Measurements from ENCODE around the gene NPC2.

Gene NPC2

DNA sequence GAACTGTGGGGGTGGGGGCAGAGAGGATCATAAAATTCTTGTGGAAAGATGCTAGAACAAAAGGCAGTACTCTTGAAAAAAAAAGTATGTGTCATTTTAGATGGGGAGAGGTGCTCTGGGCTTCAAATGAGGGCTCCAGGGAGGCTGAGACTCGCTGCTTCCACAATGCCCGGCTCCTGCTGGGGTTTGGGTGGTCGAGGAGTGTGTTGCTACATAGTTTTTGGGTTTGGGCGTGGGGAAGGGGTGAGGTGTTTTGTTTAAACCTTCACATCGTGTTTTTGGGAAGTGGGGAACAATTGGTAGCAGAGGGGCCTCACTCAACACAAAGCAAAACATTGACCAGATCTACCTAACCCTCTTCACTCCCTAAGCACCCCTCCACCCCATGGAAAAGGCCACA lies 8.6 kb upstream of the NPC2 start:
- DNase-seq, result no peak

DNA sequence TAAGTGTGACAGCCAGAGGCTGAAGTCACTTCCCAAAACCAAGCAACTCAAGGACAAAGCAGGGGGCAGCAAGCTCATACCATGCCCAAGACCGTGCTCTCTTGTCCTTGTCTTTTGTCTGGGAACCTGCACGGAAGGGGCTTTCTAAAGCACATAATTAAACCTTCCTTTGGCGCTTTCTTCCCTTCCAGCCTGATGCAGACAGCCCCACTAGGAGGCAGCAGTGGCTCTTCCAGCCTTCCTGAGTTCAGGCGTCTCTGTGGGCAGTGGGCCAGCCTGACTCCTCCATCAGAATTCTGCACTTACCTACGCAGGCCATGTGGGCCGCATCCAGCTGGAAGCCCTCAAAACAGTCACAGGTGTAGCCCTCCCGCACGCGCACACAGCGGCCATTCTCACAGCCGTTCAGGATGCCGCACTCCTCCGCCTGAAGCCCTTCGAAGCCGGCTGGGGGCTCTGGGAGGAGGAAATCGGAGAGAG lies 8.1 kb upstream of the NPC2 start:
- peak; percentile 35 to 62 for DNase-seq

DNA sequence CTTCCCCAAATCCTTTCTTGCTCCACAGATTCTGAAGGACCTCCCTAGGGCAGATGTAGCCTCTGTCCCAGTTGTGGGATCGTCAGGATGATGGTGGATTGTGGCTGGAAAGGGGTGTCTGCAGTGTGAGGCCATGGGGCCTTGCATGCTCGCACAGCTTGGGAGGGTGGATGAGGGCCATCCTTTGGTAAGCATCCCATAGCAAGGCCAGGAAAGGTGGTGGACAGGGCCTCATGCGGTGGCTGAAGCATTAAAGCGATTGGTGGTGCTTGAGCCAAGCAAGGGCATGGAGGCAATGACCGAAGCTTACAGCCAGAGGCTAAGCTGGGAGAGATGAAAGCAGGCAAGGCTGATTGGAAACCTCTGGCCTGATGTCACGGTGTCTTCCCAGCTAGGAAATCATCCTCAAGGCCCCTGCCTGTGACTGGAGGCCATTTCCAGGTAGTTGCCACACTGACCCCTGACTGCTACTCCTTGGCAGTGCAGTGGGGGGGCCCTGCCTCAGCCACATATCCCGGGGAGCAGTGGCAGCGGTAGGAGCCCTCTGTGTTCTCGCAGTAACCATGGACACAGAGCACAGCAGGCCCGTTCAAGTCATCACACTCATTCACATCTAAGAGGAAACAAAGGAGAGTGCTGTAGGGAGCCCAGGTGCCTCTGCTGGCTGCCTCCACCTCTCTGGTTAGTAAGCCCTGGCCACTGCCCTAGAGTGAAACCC lies 7.5 kb upstream of the NPC2 start:
- DNase-seq, result no peak

DNA sequence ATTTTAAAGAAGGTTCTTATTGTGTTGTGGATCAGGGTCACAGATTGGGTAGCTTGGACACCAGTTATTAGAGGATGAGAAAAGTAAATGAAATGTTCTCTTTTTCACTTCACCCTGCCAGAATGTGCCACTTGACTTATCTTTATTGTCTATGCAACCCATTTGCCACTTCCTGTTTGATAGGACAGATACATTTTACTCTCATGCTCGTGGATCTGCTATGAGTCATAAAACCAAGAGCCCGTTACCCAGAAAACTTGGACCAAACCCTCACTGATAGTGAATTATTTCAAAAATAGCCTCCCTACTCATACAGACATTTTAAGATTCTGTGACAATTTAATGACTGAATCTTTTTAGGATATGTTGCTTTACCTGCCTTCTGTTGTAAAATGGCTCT lies 2.3 kb upstream of the NPC2 start:
- no peak for DNase-seq

DNA sequence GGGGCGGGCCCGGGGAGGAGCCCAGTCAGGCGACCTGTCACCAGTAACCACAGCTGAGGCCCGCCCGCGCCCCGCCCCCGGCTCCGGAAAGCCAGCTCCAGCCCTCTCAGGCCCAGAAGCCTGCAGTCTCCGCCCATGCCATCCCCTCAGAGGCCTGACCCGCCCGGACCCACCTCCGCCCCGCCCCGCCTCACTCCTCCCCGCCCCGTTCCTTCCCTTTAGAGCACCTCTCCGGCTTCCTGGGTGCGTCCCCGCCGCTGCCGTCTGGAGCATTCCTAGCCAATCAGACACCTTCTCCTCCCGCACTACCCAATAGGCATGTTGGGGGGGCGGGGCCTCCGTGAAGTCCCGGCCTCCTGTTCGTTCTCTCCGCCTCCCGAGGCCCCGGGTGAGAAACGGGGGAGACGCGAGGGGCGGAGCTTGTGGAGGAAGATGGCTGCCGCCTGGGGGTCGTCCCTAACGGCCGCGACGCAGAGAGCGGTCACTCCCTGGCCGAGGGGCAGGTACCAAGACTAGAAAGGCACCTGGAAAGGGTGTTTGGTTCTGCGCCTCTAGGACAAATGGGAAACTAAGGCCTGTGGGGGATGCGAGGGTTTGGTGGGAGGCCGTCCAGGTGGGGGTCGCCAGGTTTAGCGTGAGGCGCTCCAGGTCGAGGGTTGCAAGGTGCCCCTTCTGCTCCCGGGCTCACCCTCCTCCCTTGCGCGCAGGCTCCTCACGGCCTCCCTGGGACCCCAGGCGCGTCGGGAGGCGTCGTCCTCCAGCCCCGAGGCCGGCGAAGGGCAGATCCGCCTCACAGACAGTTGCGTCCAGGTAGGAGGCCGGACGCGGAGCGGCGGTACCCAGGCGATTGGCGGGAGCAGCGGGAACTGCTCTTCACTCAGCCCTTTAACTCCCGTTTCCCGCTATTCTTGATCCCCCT lies 497 bp upstream of the NPC2 start, which contains the start of gene ISCA2:
Gene ISCA2, plus strand, starts transcription at position 423 of the 919 bp plus-strand sequence. Its CDS starts 10 bp downstream, at position 433.
- DNase-seq, result peak; percentile 99

DNA sequence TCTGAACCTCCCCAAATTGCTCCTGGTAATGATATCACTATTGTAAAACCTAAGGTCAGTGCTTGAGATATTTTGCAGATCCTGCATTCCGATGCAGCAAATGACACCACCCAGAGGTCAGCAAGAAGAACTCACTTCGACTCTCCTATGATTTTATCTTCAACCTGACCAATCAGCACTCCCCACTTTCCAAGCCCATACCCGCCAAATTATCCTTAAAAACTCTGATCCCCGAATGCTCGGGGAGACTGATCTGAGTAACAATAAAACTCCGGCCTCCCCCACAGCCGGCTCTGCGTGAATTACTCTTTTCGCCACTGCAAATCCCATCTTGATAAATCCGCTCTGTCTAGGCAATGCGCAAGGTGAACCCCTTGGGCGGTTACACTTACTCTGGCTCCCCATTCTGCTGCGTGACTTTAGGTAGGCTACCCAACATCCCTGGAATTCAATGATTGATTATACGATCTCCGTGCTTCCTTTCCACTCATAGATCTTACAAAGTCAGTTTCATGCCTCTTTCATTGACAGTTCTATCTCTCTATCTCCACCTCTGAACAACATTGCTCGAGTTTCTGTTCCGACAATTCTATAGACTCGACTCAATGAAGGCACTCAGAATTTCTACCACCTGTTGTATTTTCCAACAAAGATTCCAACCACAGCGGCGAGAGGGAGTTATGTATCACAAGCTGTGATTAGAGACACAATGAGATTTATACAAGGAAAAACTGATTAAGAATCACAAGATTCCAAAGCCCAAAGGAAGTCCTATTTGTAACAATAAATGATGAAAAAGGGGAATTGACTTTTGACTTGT lies 939 bp downstream of the NPC2 start:
- DNase-seq, result no peak

DNA sequence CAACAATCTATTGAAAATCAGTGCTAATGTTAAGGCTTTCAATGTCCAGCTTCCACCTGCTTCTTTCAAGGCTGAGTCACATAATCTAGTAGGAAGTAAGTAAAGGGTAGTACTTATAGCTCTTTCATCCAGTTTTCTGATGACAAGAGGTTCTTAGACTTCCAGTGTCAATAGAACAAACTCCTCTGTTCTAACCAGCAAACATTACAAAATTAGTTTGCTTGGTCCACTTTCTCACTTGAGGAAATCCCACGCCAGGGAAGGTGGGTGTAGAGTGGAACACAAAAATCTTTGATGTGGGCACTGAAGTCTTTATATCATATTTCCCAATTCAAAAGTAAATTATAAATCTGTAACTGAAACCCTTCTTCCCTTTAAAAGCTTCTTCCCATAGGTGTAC lies 2.6 kb downstream of the NPC2 start:
- no peak for DNase-seq

DNA sequence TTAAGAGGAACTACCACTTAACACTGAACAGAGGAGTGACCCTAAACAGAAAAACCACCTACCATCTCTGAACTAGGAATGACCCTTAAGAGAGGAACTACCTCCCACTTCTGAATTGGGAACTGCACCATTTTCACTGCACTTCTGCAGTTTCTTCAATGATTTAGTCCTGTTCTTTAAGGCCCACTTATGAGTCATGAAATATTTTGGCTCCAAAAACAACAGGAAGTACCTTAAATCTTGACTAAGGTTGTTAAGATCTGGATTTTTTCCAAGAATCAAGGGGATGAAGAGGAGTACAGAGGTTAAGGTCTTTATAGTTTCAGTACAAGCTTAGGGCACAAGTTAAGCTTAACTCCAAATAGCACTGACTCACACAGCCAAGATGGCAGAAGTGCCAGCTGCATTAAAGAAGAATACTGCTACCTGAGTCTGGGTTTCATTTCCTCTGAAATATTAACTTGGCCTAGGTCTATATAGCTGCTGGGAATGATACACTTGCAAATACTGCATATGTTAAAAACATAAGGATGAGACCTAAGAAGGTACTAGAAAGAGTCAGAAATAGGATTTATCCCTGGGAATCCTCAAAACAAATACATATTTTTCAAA lies 4.2 kb downstream of the NPC2 start:
- DNase-seq, result no peak

DNA sequence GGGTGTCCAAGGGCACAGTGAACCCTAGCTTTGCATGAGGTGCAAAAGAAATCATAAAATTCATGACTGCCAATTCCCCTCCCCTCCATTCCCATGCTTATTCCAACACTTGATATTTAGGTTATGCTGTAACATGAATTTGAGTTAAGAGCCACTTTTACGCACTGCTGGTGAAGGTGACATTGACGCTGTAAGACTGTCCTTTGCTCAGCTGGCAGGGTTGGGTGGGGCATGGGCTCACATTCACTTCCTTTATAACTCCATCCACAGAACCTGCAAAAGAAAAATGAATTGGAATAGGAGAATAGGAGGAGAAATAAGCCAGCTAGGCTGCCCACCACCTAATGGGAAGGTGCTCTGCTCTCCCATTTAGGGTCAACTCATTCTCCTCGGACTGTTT lies 6.9 kb downstream of the NPC2 start:
- DNase-seq, result no peak

DNA sequence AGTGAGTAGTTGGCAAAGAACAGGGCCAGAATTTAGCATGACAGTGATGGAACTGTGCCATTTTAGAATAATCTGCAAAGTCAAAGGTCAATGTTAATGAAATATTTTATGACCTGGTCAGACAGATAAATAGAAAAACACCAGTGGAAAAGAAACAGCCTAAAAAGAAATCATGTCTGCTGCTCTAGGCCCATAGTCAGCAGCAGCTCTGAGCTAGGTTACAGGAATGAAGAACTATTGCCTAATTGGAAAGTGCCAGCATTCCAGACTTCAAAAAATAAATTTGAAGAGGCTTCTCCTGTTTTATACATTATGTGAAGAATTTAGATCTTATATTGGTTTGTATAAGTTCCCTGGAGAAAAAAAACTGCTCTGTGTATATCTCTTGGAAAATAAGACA lies 9.8 kb downstream of the NPC2 start:
- DNase-seq, result no peak

DNA sequence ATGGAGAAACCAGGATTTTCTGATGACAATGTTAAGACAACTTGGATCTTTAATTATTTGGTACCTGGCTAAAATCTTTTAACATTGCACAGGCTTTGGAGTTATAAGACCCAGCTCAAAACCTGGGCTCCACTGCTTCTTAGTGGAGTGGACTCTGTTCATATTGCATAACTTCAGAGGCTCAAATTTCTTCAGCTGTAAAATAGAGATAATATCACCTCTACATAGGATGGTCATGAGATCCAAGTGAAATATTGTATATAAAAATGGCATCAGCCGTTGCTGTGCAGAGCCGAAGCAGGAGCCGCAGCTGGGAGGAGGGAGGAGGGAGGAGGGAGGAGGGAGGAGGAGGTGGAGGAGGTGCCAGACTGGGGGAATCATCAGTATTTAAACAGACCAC lies 10.5 kb downstream of the NPC2 start:
- DNase-seq, result no peak

DNA sequence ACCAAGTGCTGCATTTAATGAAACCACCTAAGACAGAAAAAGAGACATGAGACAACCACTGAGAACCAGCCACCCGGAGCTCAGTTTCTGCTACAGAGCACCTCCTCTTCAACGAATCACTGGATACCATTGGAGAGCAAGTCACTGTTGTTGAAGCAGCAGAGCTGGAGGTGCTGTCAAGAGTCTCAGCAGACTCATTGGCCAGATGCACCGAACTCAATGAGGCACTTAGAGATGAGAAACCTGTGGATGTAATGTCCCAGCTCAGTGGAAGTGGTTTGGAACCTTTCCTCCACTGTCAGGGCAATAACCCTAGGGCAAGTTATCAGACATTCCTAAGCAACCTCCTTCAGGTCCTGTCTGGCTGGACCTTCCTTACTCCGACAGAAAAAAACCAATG lies 13.1 kb downstream of the NPC2 start:
- no peak for DNase-seq

DNA sequence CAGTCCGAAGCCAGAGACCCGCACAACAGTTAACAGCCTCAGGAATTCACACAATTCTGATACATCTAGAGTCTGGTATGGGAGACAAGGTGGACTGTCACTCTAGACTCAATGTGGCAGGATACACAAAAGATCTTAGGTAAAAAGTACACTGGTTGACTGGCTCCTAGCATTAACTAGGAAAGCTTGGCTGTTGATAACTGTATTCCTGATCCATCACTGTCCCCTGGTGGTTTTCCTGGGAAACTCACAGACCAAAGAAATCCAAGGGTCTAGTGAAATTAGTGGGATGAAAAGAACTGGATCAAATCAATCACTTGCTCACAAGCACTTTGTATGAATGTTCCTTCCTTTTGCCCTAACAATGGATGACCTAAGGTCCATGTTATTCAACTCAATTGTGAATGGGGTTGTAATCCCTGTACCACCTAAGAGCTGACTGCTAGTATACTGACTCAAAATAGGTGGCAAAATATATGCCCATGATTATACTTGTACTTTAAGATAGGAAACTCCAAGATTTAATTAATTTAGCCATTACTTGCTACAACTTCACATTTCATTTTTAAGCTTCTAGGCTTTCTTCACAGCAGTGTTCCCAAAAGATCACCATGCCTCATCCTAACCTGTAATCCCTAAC lies 14.0 kb downstream of the NPC2 start:
- DNase-seq, result peak in 1 of 2 donors; percentile 23

DNA sequence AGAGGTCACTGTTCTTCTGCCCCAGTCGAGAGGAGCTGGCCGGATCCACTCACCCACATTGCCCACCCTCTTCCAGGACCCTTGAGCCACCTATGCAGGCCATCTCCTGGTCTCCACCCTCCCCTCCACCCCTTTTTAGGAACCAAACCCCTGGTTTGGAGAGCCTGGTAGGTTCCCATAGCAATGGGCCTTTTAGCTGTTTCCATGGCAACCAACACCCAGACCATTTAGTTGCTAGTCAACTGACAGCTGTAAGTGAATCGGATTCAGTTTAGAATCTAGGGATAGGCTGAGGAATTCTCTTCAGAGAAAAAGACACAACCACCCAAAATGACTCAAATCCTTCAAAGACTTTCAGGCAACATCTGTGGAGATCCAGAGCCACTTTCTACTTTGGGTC lies 16.5 kb downstream of the NPC2 start:
- DNase-seq, result no peak

DNA sequence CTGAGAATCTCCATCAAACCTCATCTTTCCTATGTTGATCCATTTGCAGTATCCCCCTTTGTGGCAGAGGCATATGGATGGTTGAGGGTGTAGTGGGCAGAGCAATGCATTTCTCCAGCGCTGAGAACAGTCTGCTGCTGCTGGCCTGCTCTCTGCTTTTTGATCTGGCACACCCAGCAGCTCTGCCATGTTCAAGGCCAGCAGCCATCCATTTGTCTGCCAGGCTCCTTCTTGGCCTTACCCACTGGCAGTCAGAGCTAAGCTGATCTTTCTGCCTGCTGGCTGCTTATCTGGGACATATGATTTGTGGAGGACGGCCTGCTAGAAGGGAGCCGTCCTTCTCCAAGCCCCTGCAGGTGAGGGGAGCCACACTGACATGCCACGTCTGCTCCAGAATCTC lies 17.0 kb downstream of the NPC2 start:
- no peak for DNase-seq

DNA sequence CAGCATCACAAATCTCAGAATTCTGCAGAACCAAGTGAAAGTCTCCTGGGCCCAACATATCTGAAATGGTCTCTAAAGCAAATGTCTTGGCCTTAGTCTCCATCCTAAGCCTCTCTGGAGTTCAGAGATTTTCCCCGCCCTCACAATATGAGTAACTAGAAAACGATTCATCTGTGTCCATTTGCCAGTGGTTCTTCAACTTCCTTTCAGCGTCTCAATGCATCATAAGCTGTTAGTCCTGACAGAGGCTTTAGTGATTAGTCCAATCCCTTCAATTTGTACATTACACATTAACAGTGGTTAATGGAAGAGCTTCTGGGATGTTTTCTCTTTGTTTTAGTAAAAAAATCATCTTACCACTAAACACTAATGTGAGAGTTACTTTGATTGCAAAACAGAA lies 17.4 kb downstream of the NPC2 start:
- no peak for DNase-seq

DNA sequence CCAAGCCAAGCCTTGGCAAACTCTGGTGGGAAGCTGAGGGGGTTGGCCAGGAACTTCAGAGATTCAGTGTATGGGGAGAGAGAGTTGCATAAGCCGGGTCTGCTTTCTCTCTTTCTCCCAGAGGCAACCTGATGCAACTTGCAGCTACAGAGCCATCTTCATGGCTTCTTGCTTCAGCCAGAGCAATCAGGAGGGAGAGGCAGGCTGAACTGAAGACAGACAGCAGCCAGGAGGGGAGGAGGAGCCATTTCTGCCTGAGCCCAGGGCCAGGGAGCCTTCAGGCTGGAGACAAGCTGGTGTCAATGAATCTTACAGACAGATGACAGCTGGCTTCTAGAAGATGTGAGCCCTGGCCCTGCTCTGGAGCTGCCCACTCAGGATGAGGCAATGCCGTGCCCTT lies 18.7 kb downstream of the NPC2 start:
- DNase-seq, result no peak

DNA sequence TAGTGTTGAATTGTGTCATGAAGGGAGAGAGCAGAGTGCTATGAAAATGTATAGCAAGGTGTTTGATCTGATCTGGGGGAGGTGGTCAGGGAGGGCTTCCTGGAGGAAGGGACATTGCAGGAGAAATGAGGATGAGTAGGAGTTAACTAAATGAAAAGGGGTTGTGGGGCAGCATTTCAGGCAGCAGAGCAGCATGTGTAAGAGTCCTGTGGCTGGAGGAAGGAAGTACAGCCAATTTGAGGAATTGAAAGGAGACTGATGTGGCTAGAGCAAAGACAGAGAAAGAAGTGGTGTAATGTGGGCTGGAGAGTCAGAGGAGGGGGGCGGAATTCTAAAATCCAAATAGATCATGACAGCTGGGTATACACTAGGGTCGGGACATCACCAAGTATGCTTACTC lies 20.5 kb downstream of the NPC2 start:
- DNase-seq, result no peak

DNA sequence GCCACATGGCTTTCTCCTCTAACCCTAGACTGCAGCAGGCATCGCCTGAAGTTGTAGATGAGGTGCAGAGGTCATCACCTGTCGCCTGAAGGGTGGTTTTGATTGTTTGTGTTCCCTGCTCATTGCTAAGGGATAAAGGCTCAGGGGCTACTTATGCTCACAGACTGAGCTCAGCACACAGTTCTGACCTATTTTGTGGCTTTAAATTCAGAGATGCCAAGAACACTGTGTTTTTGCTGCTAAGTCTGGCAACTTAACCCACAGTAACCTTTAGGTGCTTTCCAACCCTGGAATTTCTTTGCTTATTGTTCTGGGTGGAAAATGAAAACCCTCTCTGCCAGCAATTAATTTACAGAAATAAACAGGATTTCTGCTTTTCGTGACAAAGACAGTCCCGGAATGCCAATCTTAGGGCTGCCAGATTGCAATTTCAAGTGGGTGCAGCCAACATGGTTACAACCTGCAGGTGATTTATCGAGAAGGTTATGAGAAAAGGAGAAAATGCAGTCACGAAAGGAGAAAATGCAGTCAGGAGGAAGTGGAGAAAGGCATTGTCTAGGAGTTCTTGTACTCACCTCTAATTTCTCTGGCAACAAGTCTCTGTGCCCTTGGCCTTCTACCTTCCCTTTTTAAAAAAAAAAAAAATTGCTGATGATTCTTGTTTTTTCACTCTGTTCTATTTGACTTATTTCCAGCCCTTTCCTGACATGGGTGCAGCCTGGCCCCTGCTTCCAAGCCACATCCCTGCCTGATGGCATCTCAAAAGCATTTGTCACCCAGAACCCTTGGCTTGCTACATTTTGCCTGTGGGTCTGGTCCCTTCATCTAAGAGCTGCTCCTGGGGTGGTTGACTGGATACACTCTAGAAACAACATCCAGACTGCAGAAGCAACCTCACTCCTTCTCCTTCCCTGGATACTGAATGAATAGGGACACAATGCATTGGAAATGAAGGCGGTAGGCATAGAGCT lies 23.3 kb downstream of the NPC2 start:
- no peak for DNase-seq

DNA sequence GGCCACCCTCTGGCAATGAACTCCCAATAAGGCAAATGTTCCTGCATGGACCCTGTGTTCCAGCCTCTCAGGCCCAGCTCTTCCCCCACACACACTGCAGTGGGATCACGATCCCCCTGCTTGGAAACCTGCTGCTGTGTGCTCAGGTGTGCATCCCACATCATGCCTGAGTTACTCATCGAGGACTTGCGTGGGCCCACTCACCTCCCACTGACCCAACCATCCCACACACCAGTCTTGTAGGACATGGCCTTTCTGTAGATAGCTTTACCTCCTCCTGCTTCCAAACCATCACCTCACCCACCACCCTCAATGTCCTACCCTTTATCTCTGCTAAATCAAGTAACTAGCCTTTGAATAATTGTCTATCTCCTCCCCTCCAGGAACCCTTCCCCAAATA lies 24.6 kb downstream of the NPC2 start:
- DNase-seq, result no peak

DNA sequence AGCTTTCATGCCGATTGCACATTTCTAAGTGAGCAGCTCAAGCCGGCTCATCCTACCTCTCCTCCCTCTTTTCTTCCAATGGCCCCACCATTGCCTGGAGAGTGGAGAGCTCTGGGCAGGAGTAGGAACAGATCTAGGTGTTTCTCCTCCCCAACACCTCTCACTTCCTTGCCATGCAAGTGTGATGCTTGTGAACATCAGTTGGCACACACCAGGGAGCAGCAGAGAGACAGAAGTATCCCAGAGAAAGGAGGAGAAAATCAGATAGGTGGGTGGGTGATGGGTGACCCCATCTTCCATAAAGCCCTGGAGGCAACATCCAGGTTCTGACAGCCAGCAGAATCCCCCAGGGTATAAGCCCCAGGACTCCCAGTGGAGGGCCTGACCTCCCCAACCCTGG lies 27.8 kb downstream of the NPC2 start:
- DNase-seq, result no peak

Measured in hippocampal formation (tissue), 2 donors.